HepG2 (cell line): ENCODE measurements around the gene TBC1D24. TPM values are rescaled to one million over a fixed set of nuclear protein-coding genes. Genes with fewer than 3 reads are reported as not detected.
A peak's percentile ranks its signal among the peaks of the same experiment; 100 is the strongest.

ENCODE experiments used
- ARNT2 ChIP-seq: sonication (generic); formaldehyde crosslinking; IDR thresholded peaks from 2 replicates; pipeline ENCODE4 v1.8.0; 2022; ENCODE audit warnings: mild to moderate bottlenecking, low read depth, missing genetic modification reagents, moderate library complexity
- DMAP1 ChIP-seq: IDR thresholded peaks from 2 replicates; pipeline ENCODE4 v1.6.1; 2016
- DR1 ChIP-seq: sonication (generic); formaldehyde crosslinking; IDR thresholded peaks from 2 replicates; pipeline ENCODE4 v1.8.0; 2021; ENCODE audit warnings: mild to moderate bottlenecking, missing genetic modification reagents, inconsistent platforms
- GFI1 ChIP-seq: sonication (generic); formaldehyde crosslinking; IDR thresholded peaks from 2 replicates; pipeline ENCODE4 v1.5.0; 2020; ENCODE audit warnings: missing genetic modification reagents, mild to moderate bottlenecking, borderline replicate concordance
- HES4 ChIP-seq: sonication (generic); formaldehyde crosslinking; IDR thresholded peaks from 2 replicates; pipeline ENCODE4 v1.9.0; 2021; ENCODE audit warnings: mild to moderate bottlenecking, missing genetic modification reagents, borderline replicate concordance
- HNF4A ChIP-seq: sonication (generic); formaldehyde crosslinking; IDR thresholded peaks from 2 replicates; pipeline ENCODE4 v1.4.0; 2020; ENCODE audit warnings: missing genetic modification reagents
- IKZF4 ChIP-seq: sonication (generic); formaldehyde crosslinking; IDR thresholded peaks from 2 replicates; pipeline ENCODE4 v1.5.1; 2020; ENCODE audit warnings: borderline replicate concordance, mild to moderate bottlenecking, low read depth, missing genetic modification reagents; ENCODE audit errors: not compliant biosample characterization
- ISX ChIP-seq: sonication (generic); formaldehyde crosslinking; conservative IDR thresholded peaks from 2 replicates; pipeline ENCODE4 v1.5.0; 2020; ENCODE audit warnings: missing genetic modification reagents
- KAT7 ChIP-seq: IDR thresholded peaks from 2 replicates; pipeline ENCODE4 v1.6.1; 2018; ENCODE audit warnings: borderline replicate concordance, missing compliant biosample characterization
- MYC ChIP-seq: sonication (generic); formaldehyde crosslinking; IDR thresholded peaks from 2 replicates; pipeline ENCODE4 v1.9.0; 2021; ENCODE audit warnings: missing genetic modification reagents, borderline replicate concordance
- NAIF1 ChIP-seq: sonication (generic); formaldehyde crosslinking; IDR thresholded peaks from 2 replicates; pipeline ENCODE4 v1.5.0; 2020; ENCODE audit warnings: mild to moderate bottlenecking, missing genetic modification reagents, borderline replicate concordance
- NR2F6 ChIP-seq, 2 experiments: IDR thresholded peaks; 2 replicates each; pipeline ENCODE4 v1.6.1; 2016; ENCODE audit warnings: antibody characterized with exemption in 1 of 2, mild to moderate bottlenecking in 1 of 2
- PAWR ChIP-seq: sonication (generic); formaldehyde crosslinking; IDR thresholded peaks from 2 replicates; pipeline ENCODE4 v1.4.0; 2020; ENCODE audit warnings: missing genetic modification reagents, mild to moderate bottlenecking, borderline replicate concordance
- POLR2A ChIP-seq, 2 experiments: IDR thresholded peaks; 2 replicates each; pipeline ENCODE4 v1.6.1; 2011; ENCODE audit warnings: low read depth in 2 of 2, low read length in 2 of 2, mild to moderate bottlenecking in 1 of 2, moderate library complexity in 1 of 2; ENCODE audit not compliant: insufficient read depth in 1 of 2
- RXRA ChIP-seq: sonication (generic); formaldehyde crosslinking; IDR thresholded peaks from 2 replicates; pipeline ENCODE4 v1.5.1; 2020; ENCODE audit warnings: missing genetic modification reagents
- SP5 ChIP-seq: IDR thresholded peaks from 2 replicates; pipeline ENCODE4 v1.6.1; 2016; ENCODE audit warnings: low read depth, borderline replicate concordance
- SUZ12 ChIP-seq: fragments of 150-350 bp; IDR thresholded peaks from 2 replicates; pipeline ENCODE4 v1.6.1; 2014; ENCODE audit warnings: low read depth, low read length
- TBL1XR1 ChIP-seq: fragments of 150-350 bp; IDR thresholded peaks from 2 replicates; pipeline ENCODE4 v1.6.1; 2014; ENCODE audit warnings: borderline replicate concordance, low read length; ENCODE audit not compliant: partially characterized antibody
- TCF7L2 ChIP-seq: IDR thresholded peaks from 2 replicates; pipeline ENCODE4 v1.6.1; 2011; ENCODE audit warnings: mild to moderate bottlenecking, low read depth, low read length, moderate library complexity
- TP53 ChIP-seq: sonication (generic); formaldehyde crosslinking; conservative IDR thresholded peaks from 2 replicates; pipeline ENCODE4 v1.4.0; 2020; ENCODE audit warnings: missing genetic modification reagents
- ZNF382 ChIP-seq: sonication (generic); formaldehyde crosslinking; IDR thresholded peaks from 2 replicates; pipeline ENCODE4 v1.5.0; 2020; ENCODE audit warnings: missing genetic modification reagents, mild to moderate bottlenecking, borderline replicate concordance
- ZNF644 ChIP-seq: IDR thresholded peaks from 2 replicates; pipeline ENCODE4 v1.6.1; 2016; ENCODE audit warnings: low read depth
- ZNF839 ChIP-seq: sonication (generic); formaldehyde crosslinking; IDR thresholded peaks from 2 replicates; pipeline ENCODE4 v1.4.0; 2020; ENCODE audit warnings: missing genetic modification reagents, mild to moderate bottlenecking, borderline replicate concordance
- polyA plus RNA-seq, 8 experiments: library from polyadenylated mRNA; depleted of rRNA in 3 of 8; stranded (reverse) in 7 of 8; unstranded in 1 of 8; fragments of >200 nt; fragmentation: Illumina TruSeq in 4 of 8; extraction: Trizol in 4 of 8; gene quantifications; 2 replicates each; pipeline versions ENCODE4 v1.2.1 to v1.2.3, GENCODE V29; 2011 to 2016; ENCODE audit warnings: low read depth in 4 of 8, missing spikeins in 1 of 8, mixed read lengths in 1 of 8; ENCODE audit not compliant: insufficient read depth in 1 of 8
- total RNA-seq, 5 experiments: library from RNA; depleted of rRNA; stranded (reverse); fragments of >200 nt; fragmentation: Illumina TruSeq; extraction: Trizol; gene quantifications; 2 replicates each; pipeline ENCODE4 v1.2.3, GENCODE V29; 2016; ENCODE audit warnings: low read depth in 1 of 5
- TF ChIP-seq, protein P1 (sequence below): sonication (generic); formaldehyde crosslinking; IDR thresholded peaks from 2 replicates; pipeline ENCODE4 v1.5.1; 2020; ENCODE audit warnings: mild to moderate bottlenecking, missing genetic modification reagents, moderate library complexity
- TF ChIP-seq, protein P2 (sequence below): IDR thresholded peaks from 2 replicates; pipeline ENCODE4 v1.6.1; 2016

TBC1D24 gene
- total and polyA plus RNA-seq, 2 of the 13 experiments (the other 11 are each of a cell fraction or from before 2014, with no cell fraction given): 7.7 to 13.7 TPM

GRCh38 chr16:2473446-2473926, 1.4 kb upstream of the TBC1D24 start (continued):
- TF ChIP-seq PAWR (CRISPR knock-in tag): no peak
- 0 out of 4 replicates have a peak, but pooled peaks of 1 of the 2 experiments have one; percentile 31 for TF ChIP-seq POLR2A (IDR thresholded peaks at IDR 0.05; ENCODE audit: insufficient read depth in 1 of 2, low read depth in 2 of 2, low read length in 2 of 2)
- TF ChIP-seq ARNT2 (CRISPR knock-in tag): no peak
- TF ChIP-seq HES4 (CRISPR knock-in tag): no peak
- no peak for TF ChIP-seq NAIF1 (CRISPR knock-in tag)
- TF ChIP-seq DMAP1 (CRISPR knock-in tag): no peak
- TF ChIP-seq ZNF382: no peak
- no peak for TF ChIP-seq ZNF644 (CRISPR knock-in tag)
- no peak for TF ChIP-seq TCF7L2
- TF ChIP-seq GFI1 (CRISPR knock-in tag): no peak
- TF ChIP-seq, protein P1, sequence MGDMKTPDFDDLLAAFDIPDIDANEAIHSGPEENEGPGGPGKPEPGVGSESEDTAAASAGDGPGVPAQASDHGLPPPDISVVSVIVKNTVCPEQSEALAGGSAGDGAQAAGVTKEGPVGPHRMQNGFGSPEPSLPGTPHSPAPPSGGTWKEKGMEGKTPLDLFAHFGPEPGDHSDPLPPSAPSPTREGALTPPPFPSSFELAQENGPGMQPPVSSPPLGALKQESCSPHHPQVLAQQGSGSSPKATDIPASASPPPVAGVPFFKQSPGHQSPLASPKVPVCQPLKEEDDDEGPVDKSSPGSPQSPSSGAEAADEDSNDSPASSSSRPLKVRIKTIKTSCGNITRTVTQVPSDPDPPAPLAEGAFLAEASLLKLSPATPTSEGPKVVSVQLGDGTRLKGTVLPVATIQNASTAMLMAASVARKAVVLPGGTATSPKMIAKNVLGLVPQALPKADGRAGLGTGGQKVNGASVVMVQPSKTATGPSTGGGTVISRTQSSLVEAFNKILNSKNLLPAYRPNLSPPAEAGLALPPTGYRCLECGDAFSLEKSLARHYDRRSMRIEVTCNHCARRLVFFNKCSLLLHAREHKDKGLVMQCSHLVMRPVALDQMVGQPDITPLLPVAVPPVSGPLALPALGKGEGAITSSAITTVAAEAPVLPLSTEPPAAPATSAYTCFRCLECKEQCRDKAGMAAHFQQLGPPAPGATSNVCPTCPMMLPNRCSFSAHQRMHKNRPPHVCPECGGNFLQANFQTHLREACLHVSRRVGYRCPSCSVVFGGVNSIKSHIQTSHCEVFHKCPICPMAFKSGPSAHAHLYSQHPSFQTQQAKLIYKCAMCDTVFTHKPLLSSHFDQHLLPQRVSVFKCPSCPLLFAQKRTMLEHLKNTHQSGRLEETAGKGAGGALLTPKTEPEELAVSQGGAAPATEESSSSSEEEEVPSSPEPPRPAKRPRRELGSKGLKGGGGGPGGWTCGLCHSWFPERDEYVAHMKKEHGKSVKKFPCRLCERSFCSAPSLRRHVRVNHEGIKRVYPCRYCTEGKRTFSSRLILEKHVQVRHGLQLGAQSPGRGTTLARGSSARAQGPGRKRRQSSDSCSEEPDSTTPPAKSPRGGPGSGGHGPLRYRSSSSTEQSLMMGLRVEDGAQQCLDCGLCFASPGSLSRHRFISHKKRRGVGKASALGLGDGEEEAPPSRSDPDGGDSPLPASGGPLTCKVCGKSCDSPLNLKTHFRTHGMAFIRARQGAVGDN: no peak
- no peak for TF ChIP-seq RXRA (CRISPR knock-in tag)
- TF ChIP-seq ZNF839 (CRISPR knock-in tag): no peak
- peak; percentile 10; the same call in 1 of the 2 replicates for TF ChIP-seq MYC (CRISPR knock-in tag)
- peak; percentile 34; the same call in 1 of the 2 replicates for TF ChIP-seq SP5
- TF ChIP-seq NR2F6 (IDR thresholded peaks at IDR 0.05): no peak
- 0 out of 2 replicates have a peak, but pooled peaks have one; percentile 9 for TF ChIP-seq NR2F6 (CRISPR knock-in tag; IDR thresholded peaks at IDR 0.05)
- no peak for TF ChIP-seq DR1 (CRISPR knock-in tag)
- TF ChIP-seq ISX (CRISPR knock-in tag): no peak
- TF ChIP-seq KAT7: no peak
- TF ChIP-seq, protein P2, sequence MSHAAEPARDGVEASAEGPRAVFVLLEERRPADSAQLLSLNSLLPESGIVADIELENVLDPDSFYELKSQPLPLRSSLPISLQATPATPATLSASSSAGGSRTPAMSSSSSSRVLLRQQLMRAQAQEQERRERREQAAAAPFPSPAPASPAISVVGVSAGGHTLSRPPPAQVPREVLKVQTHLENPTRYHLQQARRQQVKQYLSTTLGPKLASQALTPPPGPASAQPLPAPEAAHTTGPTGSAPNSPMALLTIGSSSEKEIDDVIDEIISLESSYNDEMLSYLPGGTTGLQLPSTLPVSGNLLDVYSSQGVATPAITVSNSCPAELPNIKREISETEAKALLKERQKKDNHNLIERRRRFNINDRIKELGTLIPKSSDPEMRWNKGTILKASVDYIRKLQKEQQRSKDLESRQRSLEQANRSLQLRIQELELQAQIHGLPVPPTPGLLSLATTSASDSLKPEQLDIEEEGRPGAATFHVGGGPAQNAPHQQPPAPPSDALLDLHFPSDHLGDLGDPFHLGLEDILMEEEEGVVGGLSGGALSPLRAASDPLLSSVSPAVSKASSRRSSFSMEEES: no peak
- TF ChIP-seq SUZ12: no peak
- TF ChIP-seq IKZF4 (CRISPR knock-in tag): no peak
- no peak for TF ChIP-seq HNF4A (CRISPR knock-in tag)
- TF ChIP-seq TP53 (CRISPR knock-in tag): no peak
- no peak for TF ChIP-seq TBL1XR1
